WTC11 (cell line): ENCODE measurements around the gene NECTIN3. TPM values are rescaled to one million over a fixed set of nuclear protein-coding genes. Genes with fewer than 3 reads are reported as not detected.
A peak's percentile ranks its signal among the peaks of the same experiment; 100 is the strongest.

Source experiments
- ATAC-seq: fragments of 200-7000 bp; cut with Tn5 transposase; 2 replicates; pipeline ENCODE4 v1.10.0; 2021; ENCODE audit warnings: mild to moderate bottlenecking, moderate library complexity
- CTCF ChIA-PET: fragments of 300-600 bp; sonication (Branson Sonifier 250); formaldehyde crosslinking; loops from one replicate; lab custom pipeline; 2021; ENCODE audit warnings: antibody characterized with exemption; lab: Charles Lee
- POLR2A ChIA-PET: fragments of 350-600 bp; sonication (Branson Sonifier 250); formaldehyde crosslinking; loops from one replicate; lab custom pipeline; 2021; ENCODE audit warnings: antibody characterized with exemption; lab: Charles Lee
- DNase-seq: peaks from one replicate; pipeline ENCODE4 v3.0.0; 2021; ENCODE audit warnings: low spot score
- H3K27ac Mint-ChIP-seq: 2 replicates; pipeline ENCODE4 v1.8.0; 2021; ENCODE audit warnings: mixed read lengths
- H3K27me3 Mint-ChIP-seq: 2 replicates; pipeline ENCODE4 v1.8.0; 2021; ENCODE audit warnings: low read depth, mild to moderate bottlenecking, moderate library complexity, mixed read lengths
- H3K36me3 Mint-ChIP-seq: 2 replicates; pipeline ENCODE4 v1.8.0; 2021; ENCODE audit warnings: mixed read lengths
- H3K4me1 Mint-ChIP-seq: 2 replicates; pipeline ENCODE4 v1.8.0; 2022; ENCODE audit warnings: mixed read lengths
- H3K4me3 Mint-ChIP-seq: 2 replicates; pipeline ENCODE4 v1.8.0; 2021; ENCODE audit warnings: mild to moderate bottlenecking, moderate library complexity, mixed read lengths
- H3K9me3 Mint-ChIP-seq: 2 replicates; pipeline ENCODE4 v1.8.0; 2021; ENCODE audit warnings: mixed read lengths
- EMX1 ChIP-seq: fragments of 250-450 bp; sonication (Bioruptor Pico); IDR thresholded peaks from 2 replicates; pipeline ENCODE4 v1.8.0; 2021; ENCODE audit warnings: mild to moderate bottlenecking
- FOXK1 ChIP-seq: sonication (generic); formaldehyde crosslinking; IDR thresholded peaks from 2 replicates; pipeline ENCODE4 v1.8.0; 2022; ENCODE audit warnings: mild to moderate bottlenecking, moderate library complexity, missing genetic modification reagents
- IRF1 ChIP-seq: sonication (generic); formaldehyde crosslinking; IDR thresholded peaks from 2 replicates; pipeline ENCODE4 v1.8.0; 2023; ENCODE audit warnings: missing genetic modification reagents
- IRF2 ChIP-seq: sonication (generic); formaldehyde crosslinking; IDR thresholded peaks from 2 replicates; pipeline ENCODE4 v1.8.0; 2022; ENCODE audit warnings: low read depth, missing genetic modification reagents, borderline replicate concordance
- MAX ChIP-seq: sonication (generic); formaldehyde crosslinking; IDR thresholded peaks from 2 replicates; pipeline ENCODE4 v1.8.0; 2022; ENCODE audit warnings: mild to moderate bottlenecking, missing genetic modification reagents
- NR2C2 ChIP-seq: sonication (generic); formaldehyde crosslinking; IDR thresholded peaks from 2 replicates; pipeline ENCODE4 v1.8.0; 2022; ENCODE audit warnings: mild to moderate bottlenecking, missing genetic modification reagents
- PRRX2 ChIP-seq: fragments of 250-450 bp; sonication (Bioruptor Pico); IDR thresholded peaks from 2 replicates; pipeline ENCODE4 v1.8.0; 2021; ENCODE audit warnings: mild to moderate bottlenecking
- SMAD3 ChIP-seq: sonication (generic); formaldehyde crosslinking; IDR thresholded peaks from 2 replicates; pipeline ENCODE4 v1.8.0; 2022; ENCODE audit warnings: missing genetic modification reagents, mild to moderate bottlenecking, borderline replicate concordance
- SP1 ChIP-seq: sonication (generic); formaldehyde crosslinking; conservative IDR thresholded peaks from 2 replicates; pipeline ENCODE4 v1.8.1; 2022; ENCODE audit warnings: missing genetic modification reagents
- TCF7 ChIP-seq: sonication (generic); formaldehyde crosslinking; IDR thresholded peaks from 2 replicates; pipeline ENCODE4 v1.8.0; 2022; ENCODE audit warnings: mild to moderate bottlenecking, low read depth, missing genetic modification reagents, moderate library complexity
- USF2 ChIP-seq: sonication (generic); formaldehyde crosslinking; IDR thresholded peaks from 2 replicates; pipeline ENCODE4 v1.8.1; 2023; ENCODE audit warnings: mild to moderate bottlenecking, missing genetic modification reagents, moderate library complexity
- ZNF138 ChIP-seq: sonication (generic); formaldehyde crosslinking; conservative IDR thresholded peaks from 2 replicates; pipeline ENCODE4 v1.8.1; 2022; ENCODE audit warnings: mild to moderate bottlenecking, moderate library complexity, missing genetic modification reagents
- ZNF219 ChIP-seq: sonication (generic); formaldehyde crosslinking; IDR thresholded peaks from 2 replicates; pipeline ENCODE4 v1.8.0; 2023; ENCODE audit warnings: missing genetic modification reagents, mild to moderate bottlenecking, borderline replicate concordance
- ZNF281 ChIP-seq: sonication (generic); formaldehyde crosslinking; IDR thresholded peaks from 2 replicates; pipeline ENCODE4 v1.8.0; 2023; ENCODE audit warnings: mild to moderate bottlenecking, missing genetic modification reagents
- total RNA-seq: library from RNA; stranded (reverse); gene quantifications from 3 replicates; pipeline ENCODE4 v1.2.3, GENCODE V29; 2021
- TF ChIP-seq, protein P1 (sequence below): fragments of 200-600 bp; IDR thresholded peaks from 2 replicates; pipeline ENCODE4 v1.8.0; 2022; ENCODE audit warnings: antibody characterized with exemption
- TF ChIP-seq, protein P2 (sequence below): sonication (generic); formaldehyde crosslinking; IDR thresholded peaks from 2 replicates; pipeline ENCODE4 v1.8.1; 2022; ENCODE audit warnings: mild to moderate bottlenecking, missing genetic modification reagents, moderate library complexity, borderline replicate concordance
- TF ChIP-seq, protein P3 (sequence below): sonication (generic); formaldehyde crosslinking; conservative IDR thresholded peaks from 2 replicates; pipeline ENCODE4 v1.8.1; 2022; ENCODE audit warnings: mild to moderate bottlenecking, missing genetic modification reagents
- TF ChIP-seq, protein P4 (sequence below): fragments of 250-450 bp; sonication (Bioruptor Pico); conservative IDR thresholded peaks from 2 replicates; pipeline ENCODE4 v1.9.0; 2021; ENCODE audit warnings: mild to moderate bottlenecking

Gene NECTIN3
- total RNA-seq, 1 experiment from 2014 or later = 24.8 TPM

DNA sequence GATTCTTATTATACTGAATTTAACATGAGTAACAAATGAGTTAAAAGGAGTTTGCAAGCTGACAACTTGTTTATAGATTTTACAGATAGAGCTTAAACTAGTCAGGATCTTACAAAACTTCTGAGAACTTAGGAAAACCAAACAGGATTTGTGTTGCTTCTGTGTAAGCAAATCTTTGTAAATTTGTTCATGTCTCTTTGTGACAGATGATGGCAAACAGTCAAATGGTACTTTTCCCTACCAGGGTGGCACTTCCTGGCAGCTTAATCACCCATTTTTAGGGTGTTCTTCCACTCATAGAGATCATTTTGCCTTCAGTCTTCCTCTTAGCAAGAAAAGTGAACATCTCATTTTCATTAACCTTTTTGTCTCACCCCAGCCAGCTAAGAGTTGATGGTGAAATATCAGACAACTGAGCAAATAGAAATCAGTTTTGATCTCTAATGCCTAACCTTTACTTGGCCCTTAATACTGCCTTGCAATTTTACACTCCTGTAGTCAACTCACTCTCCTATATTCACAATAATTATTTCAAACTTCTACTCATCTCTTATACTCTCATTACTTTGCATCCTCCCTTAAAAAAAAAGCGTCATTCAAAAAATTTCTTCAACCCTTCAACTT is 23.7 kb upstream of the NECTIN3 start:
- TF ChIP-seq, protein P1, sequence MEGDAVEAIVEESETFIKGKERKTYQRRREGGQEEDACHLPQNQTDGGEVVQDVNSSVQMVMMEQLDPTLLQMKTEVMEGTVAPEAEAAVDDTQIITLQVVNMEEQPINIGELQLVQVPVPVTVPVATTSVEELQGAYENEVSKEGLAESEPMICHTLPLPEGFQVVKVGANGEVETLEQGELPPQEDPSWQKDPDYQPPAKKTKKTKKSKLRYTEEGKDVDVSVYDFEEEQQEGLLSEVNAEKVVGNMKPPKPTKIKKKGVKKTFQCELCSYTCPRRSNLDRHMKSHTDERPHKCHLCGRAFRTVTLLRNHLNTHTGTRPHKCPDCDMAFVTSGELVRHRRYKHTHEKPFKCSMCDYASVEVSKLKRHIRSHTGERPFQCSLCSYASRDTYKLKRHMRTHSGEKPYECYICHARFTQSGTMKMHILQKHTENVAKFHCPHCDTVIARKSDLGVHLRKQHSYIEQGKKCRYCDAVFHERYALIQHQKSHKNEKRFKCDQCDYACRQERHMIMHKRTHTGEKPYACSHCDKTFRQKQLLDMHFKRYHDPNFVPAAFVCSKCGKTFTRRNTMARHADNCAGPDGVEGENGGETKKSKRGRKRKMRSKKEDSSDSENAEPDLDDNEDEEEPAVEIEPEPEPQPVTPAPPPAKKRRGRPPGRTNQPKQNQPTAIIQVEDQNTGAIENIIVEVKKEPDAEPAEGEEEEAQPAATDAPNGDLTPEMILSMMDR = no peak
- TF ChIP-seq FOXK1 (CRISPR knock-in tag) = no peak
- TF ChIP-seq SMAD3 = no peak
- TF ChIP-seq, protein P2, sequence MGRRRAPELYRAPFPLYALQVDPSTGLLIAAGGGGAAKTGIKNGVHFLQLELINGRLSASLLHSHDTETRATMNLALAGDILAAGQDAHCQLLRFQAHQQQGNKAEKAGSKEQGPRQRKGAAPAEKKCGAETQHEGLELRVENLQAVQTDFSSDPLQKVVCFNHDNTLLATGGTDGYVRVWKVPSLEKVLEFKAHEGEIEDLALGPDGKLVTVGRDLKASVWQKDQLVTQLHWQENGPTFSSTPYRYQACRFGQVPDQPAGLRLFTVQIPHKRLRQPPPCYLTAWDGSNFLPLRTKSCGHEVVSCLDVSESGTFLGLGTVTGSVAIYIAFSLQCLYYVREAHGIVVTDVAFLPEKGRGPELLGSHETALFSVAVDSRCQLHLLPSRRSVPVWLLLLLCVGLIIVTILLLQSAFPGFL (CRISPR knock-in tag) = no peak
- TF ChIP-seq, protein P3, sequence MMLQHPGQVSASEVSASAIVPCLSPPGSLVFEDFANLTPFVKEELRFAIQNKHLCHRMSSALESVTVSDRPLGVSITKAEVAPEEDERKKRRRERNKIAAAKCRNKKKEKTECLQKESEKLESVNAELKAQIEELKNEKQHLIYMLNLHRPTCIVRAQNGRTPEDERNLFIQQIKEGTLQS (CRISPR knock-in tag) = no peak
- no peak for TF ChIP-seq MAX (CRISPR knock-in tag)
- no peak for TF ChIP-seq USF2 (CRISPR knock-in tag)
- TF ChIP-seq, protein P4, sequence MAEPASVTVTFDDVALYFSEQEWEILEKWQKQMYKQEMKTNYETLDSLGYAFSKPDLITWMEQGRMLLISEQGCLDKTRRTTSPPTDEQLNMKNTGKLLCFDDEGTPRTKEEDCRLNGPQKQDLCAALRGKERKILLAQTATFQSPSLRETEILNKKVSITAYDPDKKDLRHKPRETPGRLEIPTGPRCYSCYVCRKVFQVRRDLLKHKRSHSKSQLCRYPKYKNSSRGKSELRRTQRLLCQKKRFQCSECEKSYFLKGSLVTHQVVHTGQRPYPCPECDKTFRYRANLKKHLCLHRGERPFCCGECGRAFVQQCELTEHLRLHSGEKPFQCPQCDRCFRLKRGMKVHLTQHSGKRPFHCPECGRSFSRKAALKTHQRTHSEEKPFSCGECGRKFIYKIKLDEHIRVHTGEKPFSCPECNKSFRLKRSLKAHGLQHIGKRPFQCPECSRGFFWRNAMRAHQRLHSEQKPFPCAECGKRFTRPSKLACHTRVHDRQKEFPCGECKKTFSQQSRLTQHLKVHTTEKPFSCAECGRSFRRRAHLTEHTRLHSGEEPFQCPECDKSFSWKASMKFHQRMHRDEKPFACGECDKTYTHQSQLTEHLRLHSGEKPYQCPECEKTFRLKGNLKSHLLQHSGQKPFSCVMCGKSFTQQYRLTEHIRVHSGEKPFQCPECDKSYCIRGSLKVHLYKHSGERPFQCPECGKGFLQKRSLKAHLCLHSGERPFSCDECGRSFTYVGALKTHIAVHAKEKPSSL (CRISPR knock-in tag) = no peak
- TF ChIP-seq TCF7 (CRISPR knock-in tag) = no peak
- TF ChIP-seq ZNF138 = no peak
- no peak for TF ChIP-seq IRF2
- no peak for TF ChIP-seq ZNF281 (CRISPR knock-in tag)
- no peak for TF ChIP-seq PRRX2 (CRISPR knock-in tag)
- no peak for TF ChIP-seq IRF1 (CRISPR knock-in tag)
- TF ChIP-seq EMX1 (CRISPR knock-in tag) = no peak
- TF ChIP-seq SP1 (CRISPR knock-in tag) = no peak
- no peak for TF ChIP-seq NR2C2 (CRISPR knock-in tag)
- TF ChIP-seq ZNF219 (CRISPR knock-in tag) = no peak
- ATAC-seq = no peak
- Mint-ChIP-seq H3K27ac (peak overlapping the region; percentile 46), H3K4me1 (peaks cover 56% of the 10 kb centered on the region), H3K9me3 (peaks cover 7% of the 10 kb centered on the region), H3K27me3 (no peaks in the 10 kb centered on the region; the same call in 1 of the 2 replicates), H3K36me3 (peaks cover 5% of the 10 kb centered on the region), H3K4me3 (no peak overlapping the region)
- POLR2A ChIA-PET = no interaction called here
- CTCF ChIA-PET = no interaction called here
- no peak for DNase-seq
